Testis (tissue), 3 donors: ENCODE data around the gene WDR93. TPM values are rescaled to one million over a fixed set of nuclear protein-coding genes. Genes with fewer than 3 reads are reported as not detected.

Source experiments
- DNase-seq: peaks from one replicate; pipeline ENCODE4 v3.0.0-alpha.2; 2019
- H3K27ac ChIP-seq, 2 donors: fragments of 200-600 bp; sonication (generic); one replicate each; pipeline ENCODE4 v1.5.1; 2019
- H3K27me3 ChIP-seq: fragments of 200-600 bp; sonication (generic); one replicate; pipeline ENCODE4 v1.5.1; 2019
- H3K36me3 ChIP-seq: fragments of 200-600 bp; sonication (generic); one replicate; pipeline ENCODE4 v1.5.1; 2017; ENCODE audit warnings: low read depth; ENCODE audit errors: missing control alignments
- H3K4me1 ChIP-seq: fragments of 200-600 bp; sonication (generic); one replicate; pipeline ENCODE4 v1.5.1; 2019
- H3K4me3 ChIP-seq, 2 donors: fragments of 200-600 bp; sonication (generic); one replicate each; pipeline ENCODE4 v1.5.1; 2017 to 2019
- H3K9me3 ChIP-seq: fragments of 200-600 bp; sonication (generic); one replicate; pipeline ENCODE4 v1.5.1; 2017
- CTCF ChIP-seq, 3 experiments: fragments of 450-650 bp in 2 of 3; fragments of 200-600 bp in 1 of 3; sonication (generic) in 1 of 3; IDR thresholded peaks; one replicate each; pipeline ENCODE4 v1.5.1; 2016 to 2019; ENCODE audit warnings: antibody characterized with exemption in 3 of 3, mild to moderate bottlenecking in 2 of 3, moderate library complexity in 1 of 3
- POLR2A ChIP-seq: fragments of 450-650 bp; IDR thresholded peaks from one replicate; pipeline ENCODE4 v1.6.1; 2017; ENCODE audit warnings: antibody characterized with exemption, mild to moderate bottlenecking, moderate library complexity
- WGBS, 2 donors: methylation state at CpG; one replicate each; pipeline ENCODE4 v1.1.5; 2018; 5-methylcytosine and 5-hydroxymethylcytosine counted together
- intact Hi-C: fragments of 100-400 bp; cut with DNase I; formaldehyde crosslinking; loops from one replicate; pipeline ENCODE4 v1.15.1; 2023; ENCODE audit warnings: low total_unique reads
- polyA plus RNA-seq: library from polyadenylated mRNA; stranded (reverse); fragments of 350-450 nt; fragmentation: Illumina TruSeq; extraction: RNeasy Lipid Tissue Mini Kit (QIAGEN cat#74804); gene quantifications from one replicate; pipeline ENCODE4 v1.2.3, GENCODE V29; 2014; ENCODE audit warnings: low read depth, low replicate concordance; ENCODE audit not compliant: insufficient read depth
- total RNA-seq, 2 donors: library from RNA; depleted of rRNA; stranded (reverse); fragments of >200 nt; gene quantifications; one replicate each; pipeline ENCODE4 v1.2.3, GENCODE V29; 2016

The WDR93 gene
- total and polyA plus RNA-seq, 3 donors from 2014 or later: 8.1 to 31.9 (median 12.3) TPM

- no peak overlapping the region for H3K27ac ChIP-seq
- intact Hi-C loops: loop anchor here (10.0 kb wide), 1 partner anchor 107 kb away; no protein-coding TSS in a partner anchor
These were observed 76.9 kb downstream of the WDR93 start for GRCh38 chr15:89767411-89767915.

GRCh38 chr15:89768071-89768500 lies 77.5 kb downstream of the WDR93 start:
- Histone ChIP-seq H3K4me1 (no peaks in the 10 kb centered on the region), H3K36me3 (no peaks in the 10 kb centered on the region), H3K4me3 (no peak overlapping the region), H3K9me3 (no peaks in the 10 kb centered on the region), H3K27ac (no peak overlapping the region), H3K27me3 (no peaks in the 10 kb centered on the region)
- intact Hi-C loops: loop anchor here (10.0 kb wide), 1 partner anchor 107 kb away; no protein-coding TSS in a partner anchor
- 52 to 68% methylated on average over 4 to 7 of the region's 7 CpGs for WGBS, 2 donors
- TF ChIP-seq CTCF (IDR thresholded peaks at IDR 0.05) (no peak), POLR2A (no peak)
- peak; percentile 63 for DNase-seq

More at GRCh38 chr15:89767411-89767915, 76.9 kb downstream of the WDR93 start:
- TF ChIP-seq CTCF (IDR thresholded peaks at IDR 0.05) (no peak), POLR2A (no peak)
- 79 to 82% methylated on average over 5 to 8 of the region's 8 CpGs for WGBS, 2 donors
- Histone ChIP-seq H3K27me3 (no peaks in the 10 kb centered on the region), H3K4me3 (no peak overlapping the region), H3K36me3 (no peaks in the 10 kb centered on the region), H3K9me3 (no peaks in the 10 kb centered on the region), H3K4me1 (no peaks in the 10 kb centered on the region)
- no peak for DNase-seq

- 89 to 95% methylated on average over 3 of the region's 3 CpGs for WGBS, 2 donors
- TF ChIP-seq POLR2A (no peak), CTCF (IDR thresholded peaks at IDR 0.05) (no peak)
- Histone ChIP-seq H3K27ac (no peak overlapping the region), H3K27me3 (no peaks in the 10 kb centered on the region), H3K9me3 (no peaks in the 10 kb centered on the region), H3K36me3 (no peaks in the 10 kb centered on the region), H3K4me1 (no peaks in the 10 kb centered on the region), H3K4me3 (no peak overlapping the region)
- intact Hi-C loops: loop anchor here (10.0 kb wide), 1 partner anchor 105 kb away; no protein-coding TSS in a partner anchor
- no peak for DNase-seq
These were observed 78.8 kb downstream of the WDR93 start for GRCh38 chr15:89769366-89769765.

GRCh38 chr15:89770041-89770440 lies 79.4 kb downstream of the WDR93 start:
- no peaks in the 10 kb centered on the region for H3K36me3 ChIP-seq
- intact Hi-C loops: no loop called here
- H3K27me3 ChIP-seq: no peaks in the 10 kb centered on the region
- 81 to 84% methylated on average over 3 of the region's 3 CpGs for WGBS, 2 donors
- TF ChIP-seq CTCF (IDR thresholded peaks at IDR 0.05): no peak
- no peak for TF ChIP-seq POLR2A
- no peaks in the 10 kb centered on the region for H3K9me3 ChIP-seq
- no peak overlapping the region for H3K27ac ChIP-seq
- no peaks in the 10 kb centered on the region for H3K4me1 ChIP-seq
- no peak for DNase-seq
- H3K4me3 ChIP-seq: no peak overlapping the region
